Large intestine (tissue), 3 donors: Measurements from ENCODE around the gene GABBR1. TPM values are rescaled to one million over a fixed set of nuclear protein-coding genes. Genes with fewer than 3 reads are reported as not detected.

Experiments used
- DNase-seq, 2 donors: peaks; one replicate each; pipeline versions ENCODE4 v3.0.0 to v3.0.0-alpha.2; 2013
- H3K27ac ChIP-seq: one replicate; pipeline ENCODE4 v1.5.1; 2013; ENCODE audit warnings: low read length
- H3K27me3 ChIP-seq: 2 replicates; pipeline ENCODE4 v1.6.1; 2013; ENCODE audit warnings: low read length; ENCODE audit not compliant: control insufficient read depth, insufficient read depth
- H3K36me3 ChIP-seq: 2 replicates; pipeline ENCODE4 v1.6.1; 2013; ENCODE audit warnings: low read length; ENCODE audit not compliant: control insufficient read depth, insufficient read depth
- H3K4me1 ChIP-seq: one replicate; pipeline ENCODE4 v1.6.1; 2013; ENCODE audit warnings: low read length; ENCODE audit not compliant: control insufficient read depth, insufficient read depth
- H3K4me3 ChIP-seq: one replicate; pipeline ENCODE4 v1.5.1; 2013; ENCODE audit warnings: low read length
- H3K9me3 ChIP-seq: one replicate; pipeline ENCODE4 v1.6.1; 2013; ENCODE audit warnings: mild to moderate bottlenecking, low read depth, low read length, moderate library complexity; ENCODE audit not compliant: control insufficient read depth
- WGBS: methylation state at CpG from one replicate; pipeline ENCODE4 v1.1.5; 2013; ENCODE audit warnings: low lambda C conversion rate; ENCODE audit not compliant: insufficient coverage; 5-methylcytosine and 5-hydroxymethylcytosine counted together
- polyA plus RNA-seq: library from polyadenylated mRNA; unstranded; fragments of 120-200 nt; gene quantifications from one replicate; pipeline ENCODE4 v1.2.1, GENCODE V29; 2013

GABBR1 gene
- polyA plus RNA-seq, 1 donor, result 35.9 TPM

GRCh38 chr6:29567991-29568390, 65.0 kb downstream of the GABBR1 start:
- Histone ChIP-seq H3K36me3 (no peaks in the 10 kb centered on the region), H3K4me3 (no peak overlapping the region), H3K4me1 (no peaks in the 10 kb centered on the region), H3K27me3 (peaks cover 6% of the 10 kb centered on the region), H3K9me3 (no peaks in the 10 kb centered on the region), H3K27ac (no peak overlapping the region)
- DNase-seq, result no peak
- WGBS, result 90% methylated on average over 3 of the region's 5 CpGs

- 71% methylated on average over 2 of the region's 2 CpGs for WGBS
- Histone ChIP-seq H3K4me3 (no peak overlapping the region), H3K27me3 (peaks cover 6% of the 10 kb centered on the region), H3K27ac (no peak overlapping the region), H3K4me1 (no peaks in the 10 kb centered on the region), H3K9me3 (no peaks in the 10 kb centered on the region), H3K36me3 (no peaks in the 10 kb centered on the region)
- DNase-seq, result no peak
Measured at GRCh38 chr6:29567541-29567940, 65.4 kb downstream of the GABBR1 start.

- Histone ChIP-seq H3K27me3 (peaks cover 3% of the 10 kb centered on the region), H3K4me1 (no peaks in the 10 kb centered on the region), H3K9me3 (no peaks in the 10 kb centered on the region), H3K36me3 (no peaks in the 10 kb centered on the region), H3K4me3 (no peak overlapping the region), H3K27ac (no peak overlapping the region)
- WGBS, result no CpG with 5 or more reads among the region's 5 CpGs
- no peak for DNase-seq
Measured at GRCh38 chr6:29566856-29567255, 66.1 kb downstream of the GABBR1 start.

DNA sequence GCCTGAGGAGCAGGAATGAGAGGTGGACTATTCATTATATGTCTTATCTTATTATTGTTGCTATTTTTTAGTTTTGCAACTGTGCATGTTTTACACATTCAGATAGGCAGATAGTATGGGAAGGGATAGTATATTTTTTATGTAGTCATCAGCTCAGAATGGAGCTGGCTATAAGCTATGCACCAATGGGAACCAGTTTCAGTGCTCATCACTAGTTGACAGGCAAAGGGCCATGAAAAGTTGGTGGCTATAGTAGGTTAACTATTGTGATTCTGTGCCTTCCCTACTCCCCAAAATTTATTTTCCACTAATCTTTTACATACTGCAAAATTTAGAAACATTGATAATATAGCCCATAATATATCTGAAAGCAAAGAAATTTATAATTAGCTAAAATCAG, 68.1 kb downstream of the GABBR1 start:
- Histone ChIP-seq H3K4me1 (no peaks in the 10 kb centered on the region), H3K4me3 (no peak overlapping the region), H3K9me3 (no peaks in the 10 kb centered on the region), H3K27ac (no peak overlapping the region), H3K27me3 (no peaks in the 10 kb centered on the region), H3K36me3 (no peaks in the 10 kb centered on the region)
- DNase-seq, result no peak

DNA sequence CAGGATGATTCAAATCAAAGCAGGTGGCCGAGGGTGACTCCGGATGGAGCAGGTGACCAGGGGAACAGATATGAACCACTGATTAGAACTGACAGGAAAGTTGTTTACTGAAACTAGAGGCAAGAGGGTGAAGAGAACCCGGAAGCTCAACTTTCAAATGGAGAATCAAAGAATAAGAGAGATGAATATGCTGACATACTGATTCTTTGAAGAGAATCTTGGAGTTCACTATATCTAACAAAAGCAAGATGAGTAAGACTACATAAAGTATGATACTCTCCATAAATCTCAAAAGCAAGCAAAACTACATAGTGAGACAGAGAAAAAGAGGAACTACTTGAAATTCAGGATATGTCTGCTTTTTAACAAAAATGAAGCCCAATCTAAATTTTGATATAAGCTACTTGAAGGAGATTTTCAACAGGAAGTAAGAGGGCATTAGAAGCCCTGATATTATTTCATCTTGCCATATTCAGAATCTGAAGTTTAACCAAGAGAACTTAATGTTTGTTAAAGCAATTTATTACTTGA, 69.5 kb downstream of the GABBR1 start:
- peaks cover 2% of the 10 kb centered on the region for H3K27me3 ChIP-seq
- no peaks in the 10 kb centered on the region for H3K9me3 ChIP-seq
- 45% methylated on average over 2 of the region's 3 CpGs for WGBS
- H3K4me3 ChIP-seq, result no peak overlapping the region
- no peaks in the 10 kb centered on the region for H3K4me1 ChIP-seq
- no peak overlapping the region for H3K27ac ChIP-seq
- no peaks in the 10 kb centered on the region for H3K36me3 ChIP-seq
- no peak for DNase-seq

GRCh38 chr6:29561606-29562181, 71.3 kb downstream of the GABBR1 start:
- no peak overlapping the region for H3K4me3 ChIP-seq
- H3K36me3 ChIP-seq, result no peaks in the 10 kb centered on the region
- H3K27me3 ChIP-seq, result peaks cover 5% of the 10 kb centered on the region
- no peaks in the 10 kb centered on the region for H3K4me1 ChIP-seq
- no peak overlapping the region for H3K27ac ChIP-seq
- no peaks in the 10 kb centered on the region for H3K9me3 ChIP-seq
- DNase-seq, result no peak
- WGBS, result no CpG with 5 or more reads among the region's 1 CpG

- Histone ChIP-seq H3K27me3 (peaks cover 7% of the 10 kb centered on the region), H3K36me3 (no peaks in the 10 kb centered on the region), H3K4me3 (no peak overlapping the region), H3K27ac (no peak overlapping the region), H3K4me1 (no peaks in the 10 kb centered on the region), H3K9me3 (no peaks in the 10 kb centered on the region)
- DNase-seq, result peak in 1 of 2 donors; percentile 2
Measured at GRCh38 chr6:29561091-29561490, 71.9 kb downstream of the GABBR1 start.

DNA sequence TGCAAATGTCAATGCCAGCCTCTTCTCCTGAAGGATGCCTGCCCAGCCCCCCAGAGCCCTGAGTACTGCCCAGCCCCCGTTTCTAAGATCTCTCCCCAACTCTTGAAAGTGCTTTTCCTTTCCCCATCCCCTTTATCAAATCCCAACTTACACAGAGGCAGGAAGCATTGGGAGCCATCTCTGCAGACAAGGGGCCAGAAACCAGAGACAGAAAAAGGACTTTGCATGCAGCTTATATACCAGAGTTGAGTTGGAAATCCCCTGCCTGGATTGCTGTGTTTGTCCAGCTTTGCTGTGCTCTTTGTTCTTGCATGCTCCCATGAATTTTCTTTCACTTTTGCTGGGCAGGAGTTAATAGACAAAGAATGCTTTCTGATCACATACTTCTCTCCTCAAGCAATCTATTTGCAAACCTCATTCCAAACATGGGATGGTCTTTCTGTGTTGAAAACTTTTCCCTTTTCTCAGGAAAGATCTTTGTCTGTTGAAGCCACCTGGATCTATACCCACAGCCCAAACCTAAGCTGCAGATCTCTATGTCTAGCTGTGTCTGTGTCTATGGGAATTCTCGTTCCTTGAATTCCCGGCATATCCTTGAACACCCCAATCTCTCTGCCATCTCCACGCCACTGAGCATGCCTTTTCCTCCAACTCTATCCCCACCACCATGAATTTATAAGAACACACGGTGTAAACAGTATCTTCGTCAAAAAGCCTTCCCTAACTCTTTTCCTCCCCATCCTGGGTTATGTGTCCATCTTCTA, 73.3 kb downstream of the GABBR1 start, which contains the start of gene UBD:
Gene UBD (minus strand): TSS at position 209 of the 764 bp plus-strand sequence. CDS start 31 bp downstream, at position 178.
- WGBS, result 87% methylated on average over 3 of the region's 6 CpGs
- peaks cover 16% of the 10 kb centered on the region for H3K27me3 ChIP-seq
- H3K4me1 ChIP-seq, result no peaks in the 10 kb centered on the region
- no peaks in the 10 kb centered on the region for H3K9me3 ChIP-seq
- DNase-seq, result peak in 1 of 2 donors; percentile 5
- H3K27ac ChIP-seq, result no peak within 1 kb of the TSS
- H3K36me3 ChIP-seq, result no peaks in the 10 kb centered on the region
- H3K4me3 ChIP-seq, result no peak within 1 kb of the TSS

- Histone ChIP-seq H3K9me3 (peaks cover 1% of the 10 kb centered on the region), H3K27me3 (peaks cover 28% of the 10 kb centered on the region), H3K4me1 (no peaks in the 10 kb centered on the region), H3K27ac (no peak overlapping the region), H3K36me3 (no peaks in the 10 kb centered on the region), H3K4me3 (no peak overlapping the region)
- no peak for DNase-seq
- 100% methylated on average over 1 of the region's 22 CpGs for WGBS
Measured at GRCh38 chr6:29558439-29559079, 74.4 kb downstream of the GABBR1 start.

GRCh38 chr6:29557320-29557719, 75.7 kb downstream of the GABBR1 start:
- no peak overlapping the region for H3K4me3 ChIP-seq
- H3K9me3 ChIP-seq, result peaks cover 3% of the 10 kb centered on the region
- H3K27ac ChIP-seq, result no peak overlapping the region
- H3K27me3 ChIP-seq, result peaks cover 40% of the 10 kb centered on the region
- no peaks in the 10 kb centered on the region for H3K36me3 ChIP-seq
- DNase-seq, result no peak
- H3K4me1 ChIP-seq, result no peaks in the 10 kb centered on the region
